Hematopoietic multipotent progenitor cell treated with erythropoietin and hydrocortisone succinate and interleukin-3 and kit ligand, for 15 days (in vitro differentiated cells): ENCODE data around the gene ZNF322.

Experiments used
- DNase-seq: peaks from one replicate; pipeline ENCODE4 v3.0.0-alpha.2; 2015; ENCODE audit warnings: low spot score

The ZNF322 gene

DNA sequence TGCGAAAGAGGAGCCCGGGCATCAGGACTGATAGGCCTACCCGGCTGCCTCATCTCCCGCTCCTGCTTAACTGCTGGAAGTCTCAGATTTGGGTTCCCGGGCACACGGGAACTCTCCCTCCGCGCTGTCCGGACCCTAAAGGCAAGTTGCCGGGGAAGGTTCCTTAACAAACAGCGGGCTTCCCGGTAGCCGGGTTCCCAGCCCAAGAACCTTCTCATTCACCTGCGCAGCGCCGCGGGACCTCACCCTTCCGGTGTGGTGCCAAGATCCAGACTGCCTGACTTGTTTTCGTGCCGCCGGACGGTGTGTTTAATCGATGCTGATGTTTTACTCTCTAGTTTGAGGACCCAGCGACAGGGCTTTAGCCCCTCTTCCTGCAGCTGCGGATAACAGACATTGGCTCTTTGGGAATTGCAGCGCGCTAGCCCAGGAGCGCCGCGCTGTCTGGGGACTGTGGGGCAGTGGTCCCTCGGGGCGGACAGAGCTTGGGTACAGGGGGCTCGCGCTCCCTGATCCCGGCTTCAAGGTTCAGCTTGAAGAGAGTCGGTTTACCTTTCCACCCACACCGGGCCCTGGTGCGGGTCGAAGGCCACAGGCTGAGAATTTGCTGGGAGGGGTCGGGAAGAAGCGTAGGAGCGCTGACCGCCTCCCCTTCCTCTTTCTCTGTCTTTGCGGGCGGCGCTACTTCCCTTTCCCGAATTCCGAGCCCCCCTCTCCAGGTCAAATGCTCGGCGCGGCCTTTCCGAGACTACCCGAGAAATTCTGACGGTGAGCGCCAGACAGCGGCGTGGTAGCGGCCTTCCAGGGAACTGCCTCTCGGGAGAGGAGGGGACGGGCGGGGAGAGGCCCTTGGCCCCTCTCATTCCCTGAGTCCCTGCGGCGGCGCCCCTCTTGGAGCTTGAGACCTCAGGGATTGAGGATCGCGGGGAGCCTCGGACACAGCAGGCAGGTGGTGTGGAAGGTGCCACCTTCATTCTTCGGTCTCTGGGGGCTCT, 45.6 kb downstream of the ZNF322 start:
- no peak for DNase-seq

DNA sequence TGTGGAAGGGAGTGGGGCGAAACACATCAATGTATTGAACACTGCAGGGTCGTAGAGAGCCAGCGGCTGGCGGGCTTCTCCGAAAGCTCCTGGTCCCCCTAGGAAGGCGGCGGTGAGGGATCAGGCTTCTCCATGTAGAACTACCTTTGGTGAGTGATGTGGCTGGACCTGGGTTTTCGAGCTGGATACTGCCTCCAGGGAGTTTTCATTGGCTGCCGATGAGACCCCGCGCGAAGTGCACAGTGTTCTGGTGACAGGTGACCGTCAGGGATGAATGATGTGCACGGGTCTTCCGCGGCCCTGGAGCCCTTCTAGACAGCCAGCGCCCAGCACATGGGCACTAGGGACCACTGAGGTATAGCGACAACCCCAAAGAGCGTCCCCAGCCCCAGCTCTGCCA, 46.3 kb downstream of the ZNF322 start:
- DNase-seq = no peak

DNA sequence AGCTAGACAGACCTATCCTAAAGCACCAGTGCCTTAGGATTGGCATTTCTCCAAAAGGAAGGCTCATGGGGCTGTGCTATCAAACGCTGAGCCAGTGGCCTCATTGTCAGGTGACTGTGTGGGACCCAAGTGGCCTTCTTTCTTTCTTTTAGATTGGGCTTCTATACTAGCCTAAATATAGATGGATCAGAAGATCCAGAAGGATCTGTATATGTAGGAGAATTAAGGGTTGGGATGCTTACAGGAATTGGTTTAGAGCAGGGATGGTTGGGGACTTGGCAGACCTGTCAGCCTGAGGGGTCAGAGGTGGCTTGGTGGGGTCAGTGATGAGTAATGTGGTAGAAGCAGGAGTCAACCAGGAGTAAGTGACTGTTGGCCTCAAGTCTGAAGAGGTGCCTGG, 47.9 kb downstream of the ZNF322 start:
- DNase-seq = no peak

DNA sequence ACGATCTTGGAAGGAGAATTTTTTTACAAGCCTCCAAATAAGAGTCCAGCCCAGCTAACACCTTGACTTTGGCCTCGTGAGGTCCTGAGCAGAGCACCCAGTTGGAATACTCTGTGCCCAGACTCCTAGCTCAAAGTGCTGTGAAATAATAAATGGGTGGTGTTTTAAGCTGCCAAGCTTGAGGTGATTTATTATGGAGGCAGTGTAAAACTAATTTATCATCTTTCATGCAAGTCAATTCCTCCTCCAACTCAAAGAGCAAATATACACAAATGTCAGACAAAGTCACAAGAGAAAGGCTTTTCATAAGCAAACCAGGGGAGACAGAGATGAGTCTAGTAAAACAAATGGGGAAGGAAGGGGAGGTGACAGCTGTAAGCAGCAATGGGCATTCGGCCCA, 50.1 kb downstream of the ZNF322 start:
- DNase-seq = no peak

DNA sequence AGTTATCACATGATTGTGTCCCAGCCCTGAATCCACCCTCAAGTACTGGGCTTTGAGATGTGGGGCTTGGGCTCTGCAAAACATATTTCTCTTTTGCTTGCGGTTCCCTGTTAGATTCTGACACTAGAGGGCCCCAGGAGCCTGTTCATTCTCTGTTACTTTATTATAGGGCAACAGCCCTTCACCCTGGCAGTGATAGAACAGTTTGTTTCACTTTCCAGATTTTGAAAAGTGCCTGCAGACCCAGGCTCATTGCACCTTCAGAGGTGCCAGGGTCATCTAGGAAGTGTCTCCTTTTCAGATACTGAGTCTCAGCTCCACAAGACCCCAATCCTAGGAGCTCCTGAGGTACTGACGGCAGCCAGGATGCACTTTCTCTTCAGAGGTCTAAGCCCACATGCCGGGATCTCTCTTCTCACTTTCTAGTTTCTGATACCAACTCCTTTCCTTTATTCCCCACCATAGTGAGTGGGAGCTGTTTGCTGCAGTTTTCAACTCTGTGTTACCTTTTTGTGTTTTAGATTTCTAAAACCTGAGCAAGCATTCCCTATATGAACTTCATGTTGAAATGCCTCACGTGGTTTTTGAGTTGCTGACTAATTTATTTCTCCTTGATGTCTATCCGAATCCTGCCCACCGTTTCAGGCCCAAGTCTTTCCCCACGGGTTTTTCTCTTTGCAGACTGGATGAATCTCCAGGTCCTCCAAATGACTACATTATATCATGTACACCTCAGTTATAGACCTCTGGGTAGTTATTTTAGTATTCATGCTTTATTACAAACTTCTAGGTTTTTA, 51.9 kb downstream of the ZNF322 start:
- peak; percentile 43 for DNase-seq

DNA sequence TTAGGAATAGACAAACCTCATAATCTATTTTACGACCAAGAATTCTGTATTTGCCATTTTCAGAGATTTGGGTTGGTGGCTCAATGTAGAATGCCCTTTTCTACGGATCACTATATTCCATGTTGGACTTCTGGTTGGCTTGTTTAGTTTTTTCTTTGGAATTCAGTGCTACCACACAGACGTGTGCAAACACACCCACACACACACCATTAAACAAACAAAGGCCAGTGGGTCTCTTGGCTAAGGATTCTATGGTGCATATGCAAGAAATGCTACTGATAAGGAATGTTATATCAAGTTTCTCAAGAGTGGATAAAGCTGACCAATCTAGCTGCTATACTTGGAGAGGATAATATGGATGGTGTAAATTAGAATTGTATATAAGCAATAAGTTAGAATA, 54.7 kb downstream of the ZNF322 start:
- DNase-seq = no peak

DNA sequence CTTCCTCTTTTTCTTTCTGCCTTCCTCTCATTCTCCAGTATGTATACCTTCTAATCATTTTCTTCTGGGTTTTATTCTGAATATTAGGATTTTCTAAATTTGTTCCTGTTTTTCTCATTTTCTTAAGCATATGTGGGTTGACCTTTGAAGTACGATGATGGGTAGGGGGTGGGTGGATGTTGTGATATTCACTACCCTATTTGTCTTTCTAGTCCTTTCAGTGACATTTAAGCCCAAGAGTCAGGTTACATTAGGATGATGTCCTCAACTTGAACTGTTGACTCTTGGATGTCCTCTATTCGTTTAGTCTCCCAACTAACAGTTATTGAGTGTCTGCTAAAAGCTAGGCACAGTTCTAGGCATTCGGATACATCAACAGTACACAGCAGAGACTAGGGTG, 55.5 kb downstream of the ZNF322 start:
- no peak for DNase-seq

DNA sequence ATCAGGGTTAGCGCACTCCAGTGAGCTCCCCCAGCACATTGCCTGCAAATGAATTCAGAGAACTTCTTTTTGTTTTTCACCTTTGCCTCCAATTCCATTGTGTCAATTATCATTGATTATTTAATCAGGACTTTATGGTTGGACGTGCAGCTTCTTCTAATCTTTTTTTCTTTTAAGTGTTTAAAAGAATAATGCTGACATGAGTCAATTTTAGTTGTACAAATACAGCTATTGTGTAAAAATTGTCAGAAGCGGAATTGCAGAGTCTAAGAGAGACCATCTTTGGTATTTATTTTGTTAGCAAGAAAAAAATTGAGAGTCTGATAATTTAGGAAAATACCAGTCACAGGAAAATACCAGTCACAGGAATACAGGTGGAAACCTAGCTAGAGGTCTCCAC, 57.3 kb downstream of the ZNF322 start:
- DNase-seq = no peak

DNA sequence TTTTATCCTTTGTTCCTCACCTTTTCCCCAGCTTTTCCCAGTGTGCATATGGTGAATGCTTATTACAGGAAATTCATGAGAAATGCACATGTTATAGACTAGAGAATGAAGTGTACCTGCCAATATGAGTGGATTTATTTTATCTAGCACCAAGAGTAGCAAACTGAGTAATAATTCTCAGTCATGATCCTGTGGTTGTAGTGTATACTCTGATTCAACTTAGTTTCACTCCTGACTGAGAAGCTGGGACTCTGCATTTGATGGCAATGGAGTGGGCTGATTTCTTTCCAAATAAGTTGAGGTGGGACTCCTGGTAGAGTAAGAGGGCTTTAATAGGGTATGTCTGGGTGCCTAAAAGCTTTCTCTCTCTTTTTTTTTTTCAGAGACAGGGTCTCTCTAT, 58.8 kb downstream of the ZNF322 start:
- DNase-seq = no peak

DNA sequence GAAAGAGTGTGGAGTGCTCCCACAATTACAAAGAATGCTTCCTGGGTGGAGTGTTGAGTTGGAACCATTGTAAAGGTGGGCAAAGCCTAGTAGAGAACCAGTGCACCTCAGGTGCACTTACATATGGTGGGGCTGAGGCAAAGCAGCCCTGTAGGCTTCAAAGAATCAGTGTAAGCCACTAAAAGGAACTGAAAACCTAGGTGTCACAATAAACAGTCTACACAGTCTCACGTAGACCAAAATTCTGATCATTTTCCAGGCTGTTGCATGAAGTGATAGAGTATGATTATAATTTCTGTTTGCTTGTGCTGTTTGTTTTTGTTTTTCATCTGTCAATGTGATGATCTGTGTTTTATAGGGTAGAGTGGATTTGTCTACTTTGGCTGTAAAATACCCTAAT, 60.0 kb downstream of the ZNF322 start:
- DNase-seq = no peak

DNA sequence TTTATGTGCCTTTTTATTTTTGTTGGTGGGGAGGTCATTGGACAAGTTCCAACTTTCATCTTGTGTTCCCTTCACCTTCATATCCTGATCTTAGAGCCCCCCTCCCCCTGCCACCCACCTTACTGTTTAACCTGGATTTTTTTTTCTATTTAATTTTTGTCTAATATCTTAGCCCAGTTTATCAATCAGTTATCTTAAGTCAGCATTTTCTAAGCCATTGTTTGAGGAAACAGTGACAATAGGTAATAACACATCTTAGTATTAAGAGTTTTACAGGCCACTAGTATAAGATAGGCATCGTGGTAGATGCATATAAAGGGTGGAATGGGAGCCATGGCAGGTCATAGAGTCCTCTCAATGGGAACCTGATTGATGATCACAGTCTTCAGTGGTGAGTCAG, 60.4 kb downstream of the ZNF322 start:
- no peak for DNase-seq

DNA sequence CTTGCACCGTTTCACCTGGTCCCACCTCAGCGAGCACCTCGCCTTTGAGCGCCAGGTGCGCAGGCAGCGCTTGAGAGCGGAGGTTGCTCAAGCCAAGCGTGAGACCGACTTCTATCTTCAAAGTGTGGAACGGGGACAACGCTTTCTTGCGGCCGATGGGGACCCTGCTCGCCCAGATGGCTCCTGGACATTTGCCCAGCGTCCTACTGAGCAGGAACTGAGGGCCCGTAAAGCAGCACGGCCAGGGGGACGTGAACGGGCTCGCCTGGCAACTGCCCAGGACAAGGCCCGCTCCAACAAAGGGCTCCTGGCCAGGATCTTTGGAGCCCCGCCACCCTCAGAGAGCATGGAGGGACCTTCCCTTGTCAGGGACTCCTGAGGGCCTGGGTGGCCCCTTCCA, 61.3 kb downstream of the ZNF322 start:
- no peak for DNase-seq

DNA sequence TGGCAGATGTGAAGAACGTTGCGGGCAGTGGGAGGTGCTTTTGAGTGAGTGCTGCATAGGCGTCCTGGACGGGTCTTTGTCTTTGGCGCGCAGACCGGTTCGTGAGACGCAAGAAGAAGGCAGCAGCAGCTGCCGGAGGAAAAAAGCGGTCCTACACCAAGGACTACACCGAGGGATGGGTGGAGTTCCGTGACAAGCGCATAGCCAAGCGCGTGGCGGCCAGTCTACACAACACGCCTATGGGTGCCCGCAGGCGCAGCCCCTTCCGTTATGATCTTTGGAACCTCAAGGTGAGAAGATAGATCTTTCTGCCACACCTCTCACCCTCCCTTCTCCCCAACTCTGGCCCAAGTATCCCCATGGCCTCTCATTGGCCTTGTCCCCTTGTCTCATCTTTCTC, 61.7 kb downstream of the ZNF322 start:
- DNase-seq = no peak

DNA sequence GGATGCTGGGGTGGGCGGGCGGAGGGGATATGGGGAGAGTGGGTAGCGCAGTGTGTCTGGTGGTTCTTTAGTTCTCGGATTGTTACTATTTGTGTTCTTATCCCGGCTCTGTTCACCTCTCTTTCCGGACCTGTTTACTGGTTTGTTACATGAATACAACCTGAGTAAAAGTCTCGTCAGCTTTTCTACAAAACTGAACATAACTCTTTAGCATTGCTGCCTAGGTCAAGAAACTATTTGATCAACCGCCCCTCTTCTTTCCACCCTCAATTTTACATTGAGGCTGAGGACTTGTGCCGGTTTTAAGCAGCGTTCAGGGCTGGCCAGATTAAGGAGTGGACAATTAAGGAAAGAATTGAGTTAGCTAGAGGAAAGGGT, 62.2 kb downstream of the ZNF322 start:
- DNase-seq = no peak

DNA sequence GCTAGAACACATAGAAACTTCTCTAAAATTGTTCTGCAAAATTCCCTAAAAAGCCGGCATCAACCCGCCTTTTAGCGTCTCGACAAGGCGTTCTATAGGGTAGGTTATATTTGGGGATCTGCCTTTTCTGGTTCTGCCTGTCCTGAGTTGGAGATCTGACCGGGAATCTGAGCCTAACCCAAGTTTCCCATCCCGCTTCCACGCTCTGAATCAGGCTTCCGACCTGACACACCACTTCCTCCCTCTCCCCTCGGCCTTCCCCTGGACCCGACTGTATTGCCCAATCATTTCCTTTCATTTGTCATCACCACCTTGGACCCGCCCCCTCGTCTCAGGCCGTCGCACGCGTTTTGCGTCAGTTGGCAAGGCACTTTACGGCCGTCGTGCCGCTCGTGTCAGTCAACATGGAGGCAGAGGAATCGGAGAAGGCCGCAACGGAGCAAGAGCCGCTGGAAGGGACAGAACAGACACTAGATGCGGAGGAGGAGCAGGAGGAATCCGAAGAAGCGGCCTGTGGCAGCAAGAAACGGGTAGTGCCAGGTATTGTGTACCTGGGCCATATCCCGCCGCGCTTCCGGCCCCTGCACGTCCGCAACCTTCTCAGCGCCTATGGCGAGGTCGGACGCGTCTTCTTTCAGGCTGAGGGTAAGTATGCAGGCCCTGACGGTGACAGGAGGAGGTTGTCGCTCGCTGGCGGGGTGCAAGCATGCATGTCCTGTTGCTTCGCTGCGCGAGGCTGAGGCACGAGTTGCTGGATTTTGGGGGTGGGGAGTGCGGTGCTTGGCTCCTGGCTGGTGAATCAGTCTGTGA, 62.8 kb downstream of the ZNF322 start, which contains the start of gene ABT1:
TSS of gene ABT1 (plus strand) at position 375 of the 810 bp plus-strand sequence. CDS start at position 405, 30 bp downstream.
- peak; percentile 98 for DNase-seq

DNA sequence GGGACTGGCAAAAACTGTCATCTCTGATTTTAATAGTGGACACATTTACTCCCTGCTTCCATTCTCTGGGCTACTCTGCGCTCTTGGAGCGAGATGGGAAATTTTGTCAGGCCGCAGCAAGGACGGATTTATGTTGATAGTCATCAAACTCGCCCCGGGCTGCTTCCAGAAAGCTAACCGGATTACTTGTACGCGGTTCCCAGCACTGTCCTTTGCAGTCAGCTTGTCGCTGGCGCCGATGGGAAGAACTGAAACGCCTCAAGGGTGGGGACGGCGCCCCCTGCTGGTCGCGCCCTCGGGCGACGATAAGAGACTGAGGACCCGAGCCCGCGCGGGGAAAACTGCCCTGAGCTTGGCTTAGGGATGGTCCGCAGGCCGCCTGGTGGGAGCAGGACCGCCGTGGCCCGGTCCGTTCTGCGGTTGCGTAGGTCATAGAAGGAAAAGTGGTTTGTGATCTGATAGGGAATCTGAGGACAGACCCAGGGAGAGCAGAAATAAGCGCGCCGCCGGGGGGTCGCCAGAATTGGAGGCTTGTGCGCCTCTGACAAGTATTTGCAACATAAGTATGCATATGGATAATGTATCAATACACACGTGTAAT, 63.8 kb downstream of the ZNF322 start:
- DNase-seq = peak; percentile 87

DNA sequence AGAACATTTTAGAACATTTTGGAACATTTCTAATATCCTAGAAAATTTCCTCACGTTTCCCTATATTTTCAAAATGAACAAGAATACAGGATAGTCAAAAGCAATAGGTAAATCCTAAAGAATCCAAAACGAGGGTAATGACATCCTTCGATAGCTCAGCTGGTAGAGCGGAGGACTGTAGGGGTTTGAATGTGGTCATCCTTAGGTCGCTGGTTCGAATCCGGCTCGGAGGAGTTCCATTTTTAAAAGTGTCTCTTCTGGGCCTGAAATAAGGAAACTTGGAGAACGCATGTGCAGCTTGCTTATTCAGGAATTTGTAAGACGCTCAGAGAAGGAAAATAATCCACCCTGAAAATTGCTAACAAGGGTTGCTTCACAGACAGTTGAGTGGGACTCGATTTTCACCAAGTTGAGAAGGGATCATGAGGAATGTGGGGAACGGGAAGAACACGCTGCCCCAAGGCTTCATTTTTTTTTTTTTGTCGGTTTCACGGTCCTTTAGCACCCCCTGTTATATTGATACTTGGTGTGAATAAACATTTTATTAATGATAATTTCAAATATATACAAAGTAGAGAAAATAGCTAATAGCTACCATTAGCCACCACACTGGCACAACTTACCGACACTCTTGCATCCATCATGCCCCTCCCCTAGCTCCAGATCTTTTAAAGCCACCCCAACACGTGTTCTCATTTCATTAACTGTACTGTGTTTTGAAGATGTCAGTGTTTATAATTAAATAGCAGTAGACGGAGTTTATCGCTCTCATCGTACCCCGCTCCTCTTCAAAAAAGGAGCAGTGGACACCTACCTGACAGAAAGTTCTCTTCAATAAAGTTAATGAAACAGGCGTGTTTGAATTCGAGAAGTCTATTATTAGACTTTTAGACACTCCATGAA, 64.6 kb downstream of the ZNF322 start:
- peak; percentile 10 for DNase-seq

DNA sequence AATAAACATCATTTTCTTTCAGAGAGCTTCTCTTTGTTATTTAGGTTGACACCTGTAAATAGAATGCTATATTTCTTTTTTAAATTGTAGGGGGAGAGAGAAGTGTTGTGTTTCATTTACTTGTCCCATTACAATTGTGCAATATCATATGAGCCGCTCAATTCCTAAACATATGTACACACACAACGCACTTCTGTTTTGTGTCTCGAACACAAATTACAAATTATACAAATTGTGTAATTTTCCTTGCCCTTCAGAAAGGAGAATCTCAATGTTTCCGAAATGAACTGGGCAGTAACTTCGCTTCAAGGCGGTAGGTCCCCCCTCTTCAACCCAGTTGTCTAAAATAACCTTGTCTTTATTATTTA, 65.4 kb downstream of the ZNF322 start:
- no peak for DNase-seq

DNA sequence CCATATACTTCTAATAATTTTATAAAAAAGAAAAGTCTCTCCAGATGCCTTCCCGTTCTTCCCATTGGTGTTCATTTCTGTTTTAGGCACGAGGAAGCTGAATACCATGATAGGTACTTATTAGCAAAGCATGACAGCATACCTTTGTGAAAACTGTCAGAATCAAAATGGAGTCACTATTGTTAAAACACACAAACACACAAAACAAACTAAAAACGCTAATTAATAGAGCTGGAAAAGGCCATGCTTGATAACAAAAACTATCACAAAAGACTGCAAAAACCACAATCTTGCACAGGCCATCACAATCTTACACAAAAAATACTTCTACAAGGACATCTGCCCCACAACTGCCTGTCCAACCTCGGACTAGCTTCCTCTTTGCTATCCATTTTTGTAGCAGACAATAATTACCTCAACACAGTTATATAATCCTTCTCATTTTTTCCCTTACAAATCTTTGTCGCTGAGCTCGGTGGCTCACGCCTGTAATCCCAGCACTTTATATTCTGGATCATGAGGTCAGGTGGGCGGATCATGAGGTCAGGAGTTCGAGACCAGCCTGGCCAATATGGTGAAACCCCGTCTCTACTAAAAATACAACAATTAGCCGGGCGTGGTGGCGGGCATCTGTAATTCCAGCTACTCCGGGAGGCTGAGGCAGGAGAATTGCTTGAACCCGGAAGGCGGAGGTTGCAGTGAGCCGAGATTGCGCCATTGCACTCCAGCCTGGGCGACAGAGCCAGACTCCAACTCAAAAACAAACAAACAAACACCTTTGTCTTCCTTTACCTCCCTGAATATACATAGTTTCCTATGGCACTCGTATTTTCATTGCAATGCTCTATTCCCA, 66.0 kb downstream of the ZNF322 start:
- DNase-seq = no peak

DNA sequence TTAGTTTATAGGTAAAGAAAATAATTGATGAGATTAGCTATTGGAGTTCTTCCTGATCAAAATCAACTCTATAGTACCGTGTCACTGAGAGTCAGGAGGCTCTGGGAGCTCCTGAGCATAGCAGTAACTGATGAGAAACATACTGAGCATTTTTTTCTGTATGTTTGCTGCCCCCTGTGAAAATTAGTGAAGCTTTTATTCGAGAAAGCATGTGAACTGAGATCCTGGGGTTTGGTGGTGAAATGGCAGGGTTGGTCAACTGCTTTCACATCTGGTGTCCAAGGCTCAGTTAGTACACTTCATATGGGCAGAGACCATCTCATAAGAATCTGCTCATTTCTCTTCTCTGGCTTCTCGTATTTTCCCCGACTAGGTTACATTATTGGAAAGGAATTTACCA, 66.9 kb downstream of the ZNF322 start:
- DNase-seq = no peak
